GM10266 (cell line): ENCODE measurements around the gene RERE.

Experiments
- DNase-seq: peaks from one replicate; pipeline ENCODE4 v3.0.0; 2012; ENCODE audit errors: extremely low spot score
- CTCF ChIP-seq: IDR thresholded peaks from 2 replicates; pipeline ENCODE4 v1.5.1; 2012; ENCODE audit warnings: mild to moderate bottlenecking, low read depth; ENCODE audit not compliant: control insufficient read depth, insufficient read depth; ENCODE audit errors: missing control alignments

The RERE gene

GRCh38 chr1:8483586-8483985 lies 333.9 kb downstream of the RERE start:
- DNase-seq, result no peak
- no peak for TF ChIP-seq CTCF

GRCh38 chr1:8482979-8483381 lies 334.5 kb downstream of the RERE start:
- TF ChIP-seq CTCF, result no peak
- no peak for DNase-seq

- DNase-seq, result no peak
- no peak for TF ChIP-seq CTCF
These were observed 335.6 kb downstream of the RERE start for GRCh38 chr1:8481650-8482380.

GRCh38 chr1:8478566-8478965 lies 338.9 kb downstream of the RERE start:
- TF ChIP-seq CTCF, result no peak
- no peak for DNase-seq

- no peak for DNase-seq
These were observed 339.5 kb downstream of the RERE start for GRCh38 chr1:8477983-8478362.

GRCh38 chr1:8477166-8477982 lies 340.1 kb downstream of the RERE start:
- DNase-seq, result no peak
- no peak for TF ChIP-seq CTCF

More at GRCh38 chr1:8477983-8478362, 339.5 kb downstream of the RERE start:
- TF ChIP-seq CTCF, result no peak

GRCh38 chr1:8476006-8476405 lies 341.4 kb downstream of the RERE start:
- no peak for DNase-seq
- no peak for TF ChIP-seq CTCF
